ENCODE measurements around the gene USP48. TPM values are rescaled to one million over a fixed set of nuclear protein-coding genes. Genes with fewer than 3 reads are reported as not detected.

Gene USP48
- total RNA-seq, 1 experiment from 2014 or later: 49.1 TPM

GRCh38 chr1:21763236-21763635 is 19.7 kb downstream of the USP48 start:
- TF ChIP-seq CTCF (IDR thresholded peaks at IDR 0.05; ENCODE audit: insufficient read depth in 1 of 2, low read depth in 1 of 2, low read length in 1 of 2, severe bottlenecking in 1 of 2, unreplicated experiment in 1 of 2): no peak
- H3K4me3 Mint-ChIP-seq (ENCODE audit: unreplicated experiment): no peak overlapping the region
- H3K4me1 Mint-ChIP-seq (ENCODE audit: low read depth, unreplicated experiment): no peaks in the 10 kb centered on the region
- BruUV-seq (replicated peaks): no TSS peak
- ChIA-PET CTCF (no interaction called here), POLR2A (no interaction called here)
- no peaks in the 10 kb centered on the region for H3K4me1 ChIP-seq
- no peak overlapping the region for H3K27ac Mint-ChIP-seq (ENCODE audit: unreplicated experiment)
- no peaks in the 10 kb centered on the region for H3K36me3 ChIP-seq (ENCODE audit: control insufficient read depth, insufficient read depth, low read length)
- no peak overlapping the region for H3K4me3 ChIP-seq (ENCODE audit: low read depth, low read length)
- no peaks in the 10 kb centered on the region for H3K36me3 Mint-ChIP-seq (ENCODE audit: insufficient read depth, unreplicated experiment)
- H3K9me3 ChIP-seq: no peaks in the 10 kb centered on the region
- H3K27me3 ChIP-seq (replicated peaks; ENCODE audit: control insufficient read depth, insufficient read depth, low read length): no peaks in the 10 kb centered on the region
- intact Hi-C loops (cut with micrococcal nuclease; ENCODE audit: unreplicated experiment): no loop called here
- no peaks in the 10 kb centered on the region for H3K27me3 Mint-ChIP-seq (ENCODE audit: insufficient read depth, unreplicated experiment)
- no peaks in the 10 kb centered on the region for H3K9me3 Mint-ChIP-seq (ENCODE audit: unreplicated experiment)
- DNase-seq: no peak

GRCh38 chr1:21762022-21762404 is 20.9 kb downstream of the USP48 start:
- DNase-seq: no peak
- H3K27me3 ChIP-seq (replicated peaks; ENCODE audit: control insufficient read depth, insufficient read depth, low read length): no peaks in the 10 kb centered on the region
- H3K36me3 ChIP-seq (ENCODE audit: control insufficient read depth, insufficient read depth, low read length): no peaks in the 10 kb centered on the region
- intact Hi-C loops (cut with micrococcal nuclease; ENCODE audit: unreplicated experiment): no loop called here
- Mint-ChIP-seq H3K9me3 (ENCODE audit: unreplicated experiment) (no peaks in the 10 kb centered on the region), H3K4me1 (ENCODE audit: low read depth, unreplicated experiment) (no peaks in the 10 kb centered on the region), H3K36me3 (ENCODE audit: insufficient read depth, unreplicated experiment) (no peaks in the 10 kb centered on the region), H3K27ac (ENCODE audit: unreplicated experiment) (no peak overlapping the region), H3K4me3 (ENCODE audit: unreplicated experiment) (no peak overlapping the region), H3K27me3 (ENCODE audit: insufficient read depth, unreplicated experiment) (no peaks in the 10 kb centered on the region)
- no TSS peak for BruUV-seq (replicated peaks)
- H3K4me1 ChIP-seq: no peaks in the 10 kb centered on the region
- ChIA-PET POLR2A (no interaction called here), CTCF (no interaction called here)
- H3K9me3 ChIP-seq: no peaks in the 10 kb centered on the region
- no peak for TF ChIP-seq CTCF (IDR thresholded peaks at IDR 0.05; ENCODE audit: insufficient read depth in 1 of 2, low read depth in 1 of 2, low read length in 1 of 2, severe bottlenecking in 1 of 2, unreplicated experiment in 1 of 2)
- H3K4me3 ChIP-seq (ENCODE audit: low read depth, low read length): no peak overlapping the region

- Mint-ChIP-seq H3K4me1 (ENCODE audit: low read depth, unreplicated experiment) (no peaks in the 10 kb centered on the region), H3K4me3 (ENCODE audit: unreplicated experiment) (no peak overlapping the region), H3K27ac (ENCODE audit: unreplicated experiment) (no peak overlapping the region), H3K36me3 (ENCODE audit: insufficient read depth, unreplicated experiment) (peaks cover 7% of the 10 kb centered on the region), H3K27me3 (ENCODE audit: insufficient read depth, unreplicated experiment) (no peaks in the 10 kb centered on the region), H3K9me3 (ENCODE audit: unreplicated experiment) (no peaks in the 10 kb centered on the region)
- ChIA-PET POLR2A (no interaction called here), CTCF (no interaction called here)
- TF ChIP-seq CTCF (IDR thresholded peaks at IDR 0.05; ENCODE audit: insufficient read depth in 1 of 2, low read depth in 1 of 2, low read length in 1 of 2, severe bottlenecking in 1 of 2, unreplicated experiment in 1 of 2): no peak
- no peak overlapping the region for H3K4me3 ChIP-seq (ENCODE audit: low read depth, low read length)
- no peak for DNase-seq
- no peaks in the 10 kb centered on the region for H3K4me1 ChIP-seq
- intact Hi-C loops (cut with micrococcal nuclease; ENCODE audit: unreplicated experiment): no loop called here
- H3K9me3 ChIP-seq: no peaks in the 10 kb centered on the region
- no peaks in the 10 kb centered on the region for H3K36me3 ChIP-seq (ENCODE audit: control insufficient read depth, insufficient read depth, low read length)
- BruUV-seq (replicated peaks): no TSS peak
- no peaks in the 10 kb centered on the region for H3K27me3 ChIP-seq (replicated peaks; ENCODE audit: control insufficient read depth, insufficient read depth, low read length)
Measured at GRCh38 chr1:21761052-21761451, 21.9 kb downstream of the USP48 start.

Measured in Caco-2 (cell line).